ENCODE data around the gene FMNL2. TPM values are rescaled to one million over a fixed set of nuclear protein-coding genes. Genes with fewer than 3 reads are reported as not detected.

The FMNL2 gene
- total RNA-seq, 1 experiment from 2014 or later: 16.3 TPM

GRCh38 chr2:152336854-152337510 lies 2.0 kb downstream of the FMNL2 start:
- in situ Hi-C loops (cut with HindIII; ENCODE audit: low sequenced_read_pairs): no loop called here

GRCh38 chr2:152337511-152337903 lies 2.5 kb downstream of the FMNL2 start:
- in situ Hi-C loops (cut with HindIII; ENCODE audit: low sequenced_read_pairs): no loop called here
- no peak for DNase-seq (ENCODE audit: low spot score)

More at GRCh38 chr2:152336854-152337510, 2.0 kb downstream of the FMNL2 start:
- DNase-seq (ENCODE audit: low spot score): peak; percentile 81

GRCh38 chr2:152339556-152340286 lies 4.7 kb downstream of the FMNL2 start:
- DNase-seq (ENCODE audit: low spot score): no peak
- in situ Hi-C loops (cut with HindIII; ENCODE audit: low sequenced_read_pairs): no loop called here

- in situ Hi-C loops (cut with HindIII; ENCODE audit: low sequenced_read_pairs): no loop called here
- no peak for DNase-seq (ENCODE audit: low spot score)
These were observed 7.5 kb downstream of the FMNL2 start for GRCh38 chr2:152342259-152343046.

GRCh38 chr2:152343426-152343825 lies 8.5 kb downstream of the FMNL2 start:
- DNase-seq (ENCODE audit: low spot score): no peak
- in situ Hi-C loops (cut with HindIII; ENCODE audit: low sequenced_read_pairs): no loop called here

- in situ Hi-C loops (cut with HindIII; ENCODE audit: low sequenced_read_pairs): no loop called here
- no peak for DNase-seq (ENCODE audit: low spot score)
These were observed 9.7 kb downstream of the FMNL2 start for GRCh38 chr2:152344579-152345195.

- in situ Hi-C loops (cut with HindIII; ENCODE audit: low sequenced_read_pairs): no loop called here
- no peak for DNase-seq (ENCODE audit: low spot score)
These were observed 12.1 kb downstream of the FMNL2 start for GRCh38 chr2:152347076-152347475.

- DNase-seq (ENCODE audit: low spot score): no peak
- in situ Hi-C loops (cut with HindIII; ENCODE audit: low sequenced_read_pairs): no loop called here
These were observed 13.4 kb downstream of the FMNL2 start for GRCh38 chr2:152348388-152348787.

- in situ Hi-C loops (cut with HindIII; ENCODE audit: low sequenced_read_pairs): no loop called here
- no peak for DNase-seq (ENCODE audit: low spot score)
These were observed 14.4 kb downstream of the FMNL2 start for GRCh38 chr2:152349416-152349815.

GRCh38 chr2:152350155-152350679 lies 15.2 kb downstream of the FMNL2 start:
- in situ Hi-C loops (cut with HindIII; ENCODE audit: low sequenced_read_pairs): no loop called here
- no peak for DNase-seq (ENCODE audit: low spot score)

- in situ Hi-C loops (cut with HindIII; ENCODE audit: low sequenced_read_pairs): no loop called here
- DNase-seq (ENCODE audit: low spot score): no peak
These were observed 17.6 kb downstream of the FMNL2 start for GRCh38 chr2:152352616-152353015.

GRCh38 chr2:152353364-152353763 lies 18.4 kb downstream of the FMNL2 start:
- no peak for DNase-seq (ENCODE audit: low spot score)
- in situ Hi-C loops (cut with HindIII; ENCODE audit: low sequenced_read_pairs): no loop called here

- no peak for DNase-seq (ENCODE audit: low spot score)
- in situ Hi-C loops (cut with HindIII; ENCODE audit: low sequenced_read_pairs): no loop called here
These were observed 19.2 kb downstream of the FMNL2 start for GRCh38 chr2:152354069-152354755.

- no peak for DNase-seq (ENCODE audit: low spot score)
- in situ Hi-C loops (cut with HindIII; ENCODE audit: low sequenced_read_pairs): no loop called here
These were observed 19.9 kb downstream of the FMNL2 start for GRCh38 chr2:152354909-152355308.

GRCh38 chr2:152355409-152355831 lies 20.4 kb downstream of the FMNL2 start:
- DNase-seq (ENCODE audit: low spot score): no peak
- in situ Hi-C loops (cut with HindIII; ENCODE audit: low sequenced_read_pairs): no loop called here

- DNase-seq (ENCODE audit: low spot score): no peak
- in situ Hi-C loops (cut with HindIII; ENCODE audit: low sequenced_read_pairs): no loop called here
These were observed 24.8 kb downstream of the FMNL2 start for GRCh38 chr2:152359573-152360363.

- in situ Hi-C loops (cut with HindIII; ENCODE audit: low sequenced_read_pairs): no loop called here
- no peak for DNase-seq (ENCODE audit: low spot score)
These were observed 29.0 kb downstream of the FMNL2 start for GRCh38 chr2:152363936-152364335.
